Smooth muscle cell (in vitro differentiated cells): ENCODE measurements around the gene DYNC1I1. TPM values are rescaled to one million over a fixed set of nuclear protein-coding genes. Genes with fewer than 3 reads are reported as not detected.

Experiments
- DNase-seq: peaks from one replicate; lab custom pipeline; 2025; ENCODE audit not compliant: unreplicated experiment; lab: John Stamatoyannopoulos, UW
- H2AFZ ChIP-seq: fragments of 200-600 bp; sonication (generic); 2 replicates; pipeline ENCODE4 v1.6.0; 2016; ENCODE audit warnings: antibody characterized with exemption, low read depth, mild to moderate bottlenecking
- H3F3A ChIP-seq: fragments of 200-600 bp; sonication (generic); 2 replicates; pipeline ENCODE4 v1.6.0; 2017; ENCODE audit warnings: antibody characterized with exemption, low read depth
- H3K27ac ChIP-seq: fragments of 200-600 bp; sonication (generic); 2 replicates; pipeline ENCODE4 v1.5.1; 2016; ENCODE audit warnings: low read depth, mild to moderate bottlenecking
- H3K27me3 ChIP-seq: fragments of 200-600 bp; sonication (generic); 2 replicates; pipeline ENCODE4 v1.6.1; 2016; ENCODE audit warnings: low read depth, mild to moderate bottlenecking
- H3K36me3 ChIP-seq: fragments of 200-600 bp; sonication (generic); 2 replicates; pipeline ENCODE4 v1.5.1; 2016; ENCODE audit warnings: low read depth
- H3K4me1 ChIP-seq: fragments of 200-600 bp; sonication (generic); 2 replicates; pipeline ENCODE4 v1.5.1; 2016; ENCODE audit warnings: low read depth
- H3K4me2 ChIP-seq: fragments of 200-600 bp; sonication (generic); 2 replicates; pipeline ENCODE4 v1.6.0; 2016; ENCODE audit warnings: mild to moderate bottlenecking
- H3K4me3 ChIP-seq: fragments of 200-600 bp; sonication (generic); 2 replicates; pipeline ENCODE4 v1.5.1; 2016; ENCODE audit warnings: mild to moderate bottlenecking
- H3K79me2 ChIP-seq: fragments of 200-600 bp; sonication (generic); 2 replicates; pipeline ENCODE4 v1.6.0; 2016; ENCODE audit warnings: low read depth, mild to moderate bottlenecking
- H3K9ac ChIP-seq: fragments of 200-600 bp; sonication (generic); 2 replicates; pipeline ENCODE4 v1.6.0; 2016; ENCODE audit warnings: low read depth
- H3K9me3 ChIP-seq: fragments of 200-600 bp; sonication (generic); replicated peaks from 2 replicates; pipeline ENCODE4 v1.5.1; 2016; ENCODE audit warnings: low read depth
- H4K20me1 ChIP-seq: fragments of 200-600 bp; sonication (generic); 2 replicates; pipeline ENCODE4 v1.6.0; 2016; ENCODE audit warnings: low read depth
- WGBS: methylation state at CpG from one replicate; pipeline ENCODE4 v1.1.7; 2016; ENCODE audit warnings: low lambda C conversion rate; 5-methylcytosine and 5-hydroxymethylcytosine counted together
- polyA plus RNA-seq: library from polyadenylated mRNA; unstranded; fragments of >200 nt; fragmentation: Nextera tagmentation; extraction: Ambion mirVana; gene quantifications from 2 replicates; pipeline ENCODE4 v1.2.1, GENCODE V29; 2016
- total RNA-seq: library from RNA; depleted of rRNA; stranded (reverse); fragments of >200 nt; gene quantifications from 2 replicates; pipeline ENCODE4 v1.2.3, GENCODE V29; 2014
- TF ChIP-seq, protein P1 (sequence below): fragments of 200-600 bp; sonication (generic); IDR thresholded peaks from 2 replicates; pipeline ENCODE4 v1.5.1; 2017; ENCODE audit warnings: borderline replicate concordance, mild to moderate bottlenecking, antibody characterized with exemption; ENCODE audit not compliant: insufficient read depth, poor library complexity, severe bottlenecking

Gene DYNC1I1
- total and polyA plus RNA-seq, 2 experiments from 2014 or later, result 1.1 to 2.4 TPM

DNA sequence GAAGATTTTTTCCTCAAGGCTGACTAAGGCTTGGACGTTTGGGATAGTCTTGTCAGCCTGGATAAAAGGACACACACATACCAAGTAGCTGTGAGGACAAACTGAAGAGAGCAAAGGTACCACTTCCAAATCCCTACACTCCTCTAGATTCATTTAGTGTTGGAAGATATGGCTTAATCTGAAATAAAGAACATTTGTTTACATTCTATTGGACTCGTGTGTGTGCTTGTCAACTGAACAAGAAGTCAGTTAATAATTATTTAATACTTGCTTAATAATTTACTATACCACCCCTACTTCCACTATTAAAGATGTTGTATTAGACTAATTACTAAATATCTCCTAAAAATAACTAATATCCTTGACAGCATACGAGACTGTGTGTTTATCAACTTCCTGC, 23.3 kb upstream of the DYNC1I1 start:
- no peak for DNase-seq
- H3K4me1 ChIP-seq, result no peaks in the 10 kb centered on the region
- no peaks in the 10 kb centered on the region for H3K36me3 ChIP-seq
- 74% methylated on average over 3 of the region's 3 CpGs for WGBS
- H3K4me2 ChIP-seq, result no peak overlapping the region
- H4K20me1 ChIP-seq, result no peaks in the 10 kb centered on the region
- TF ChIP-seq, protein P1, sequence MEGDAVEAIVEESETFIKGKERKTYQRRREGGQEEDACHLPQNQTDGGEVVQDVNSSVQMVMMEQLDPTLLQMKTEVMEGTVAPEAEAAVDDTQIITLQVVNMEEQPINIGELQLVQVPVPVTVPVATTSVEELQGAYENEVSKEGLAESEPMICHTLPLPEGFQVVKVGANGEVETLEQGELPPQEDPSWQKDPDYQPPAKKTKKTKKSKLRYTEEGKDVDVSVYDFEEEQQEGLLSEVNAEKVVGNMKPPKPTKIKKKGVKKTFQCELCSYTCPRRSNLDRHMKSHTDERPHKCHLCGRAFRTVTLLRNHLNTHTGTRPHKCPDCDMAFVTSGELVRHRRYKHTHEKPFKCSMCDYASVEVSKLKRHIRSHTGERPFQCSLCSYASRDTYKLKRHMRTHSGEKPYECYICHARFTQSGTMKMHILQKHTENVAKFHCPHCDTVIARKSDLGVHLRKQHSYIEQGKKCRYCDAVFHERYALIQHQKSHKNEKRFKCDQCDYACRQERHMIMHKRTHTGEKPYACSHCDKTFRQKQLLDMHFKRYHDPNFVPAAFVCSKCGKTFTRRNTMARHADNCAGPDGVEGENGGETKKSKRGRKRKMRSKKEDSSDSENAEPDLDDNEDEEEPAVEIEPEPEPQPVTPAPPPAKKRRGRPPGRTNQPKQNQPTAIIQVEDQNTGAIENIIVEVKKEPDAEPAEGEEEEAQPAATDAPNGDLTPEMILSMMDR, result no peak
- no peaks in the 10 kb centered on the region for H3F3A ChIP-seq
- no peak overlapping the region for H3K27ac ChIP-seq
- no peak overlapping the region for H3K9ac ChIP-seq
- no peak overlapping the region for H3K4me3 ChIP-seq
- H3K27me3 ChIP-seq, result no peaks in the 10 kb centered on the region
- H2AFZ ChIP-seq, result no peak overlapping the region
- H3K9me3 ChIP-seq, result no peaks in the 10 kb centered on the region
- H3K79me2 ChIP-seq, result no peaks in the 10 kb centered on the region

DNA sequence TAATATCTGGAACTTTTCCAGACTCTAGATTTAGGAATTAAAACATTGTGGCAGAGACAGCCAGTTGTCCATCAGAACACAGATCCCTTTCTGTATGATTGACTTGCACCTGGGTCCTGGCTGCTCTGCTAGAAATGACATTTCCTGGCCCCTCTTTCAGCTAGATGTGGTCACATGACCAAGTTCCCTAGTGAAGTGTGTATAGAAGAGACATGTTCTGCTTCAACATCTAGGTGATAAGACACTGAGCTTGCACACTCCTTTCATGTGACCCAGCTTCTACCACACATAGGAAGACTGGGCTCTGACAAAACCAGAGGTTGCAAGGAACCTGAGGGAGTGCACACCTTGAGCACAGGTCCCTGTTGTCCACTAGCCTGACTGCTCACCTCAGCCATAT, 22.8 kb upstream of the DYNC1I1 start:
- H2AFZ ChIP-seq, result no peak overlapping the region
- no peaks in the 10 kb centered on the region for H4K20me1 ChIP-seq
- DNase-seq, result no peak
- no peaks in the 10 kb centered on the region for H3K79me2 ChIP-seq
- H3K4me3 ChIP-seq, result no peak overlapping the region
- TF ChIP-seq, protein P1, result no peak
- no peaks in the 10 kb centered on the region for H3K9me3 ChIP-seq
- H3K4me1 ChIP-seq, result no peaks in the 10 kb centered on the region
- H3K27me3 ChIP-seq, result no peaks in the 10 kb centered on the region
- no peak overlapping the region for H3K9ac ChIP-seq
- no peak overlapping the region for H3K4me2 ChIP-seq
- H3K36me3 ChIP-seq, result no peaks in the 10 kb centered on the region
- H3F3A ChIP-seq, result no peaks in the 10 kb centered on the region
- no peak overlapping the region for H3K27ac ChIP-seq

DNA sequence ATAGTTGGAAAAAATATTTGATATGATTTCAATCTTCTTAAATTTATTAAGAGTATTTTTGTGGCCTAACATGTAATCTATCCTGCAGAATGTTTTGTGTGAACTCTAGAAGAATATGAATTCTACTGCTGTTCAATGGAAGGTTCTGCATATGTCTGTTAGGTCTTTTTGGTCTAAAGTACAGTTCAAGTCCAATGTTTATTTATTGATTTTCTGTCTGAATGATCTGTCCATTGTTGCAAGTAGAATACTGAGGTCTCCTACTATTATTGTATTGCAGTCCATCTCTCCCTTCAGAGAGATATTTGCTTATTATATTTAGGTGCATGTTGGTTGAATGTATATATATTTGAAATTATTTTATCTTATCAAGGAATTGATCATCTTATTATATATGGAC, 18.9 kb upstream of the DYNC1I1 start:
- Histone ChIP-seq H3F3A (no peaks in the 10 kb centered on the region), H3K79me2 (no peaks in the 10 kb centered on the region), H4K20me1 (no peaks in the 10 kb centered on the region), H3K4me3 (no peak overlapping the region), H3K36me3 (no peaks in the 10 kb centered on the region), H3K27ac (no peak overlapping the region), H3K4me2 (no peak overlapping the region), H2AFZ (no peak overlapping the region), H3K27me3 (no peaks in the 10 kb centered on the region), H3K4me1 (no peaks in the 10 kb centered on the region), H3K9me3 (no peaks in the 10 kb centered on the region), H3K9ac (no peak overlapping the region)
- TF ChIP-seq, protein P1, result no peak
- DNase-seq, result no peak

DNA sequence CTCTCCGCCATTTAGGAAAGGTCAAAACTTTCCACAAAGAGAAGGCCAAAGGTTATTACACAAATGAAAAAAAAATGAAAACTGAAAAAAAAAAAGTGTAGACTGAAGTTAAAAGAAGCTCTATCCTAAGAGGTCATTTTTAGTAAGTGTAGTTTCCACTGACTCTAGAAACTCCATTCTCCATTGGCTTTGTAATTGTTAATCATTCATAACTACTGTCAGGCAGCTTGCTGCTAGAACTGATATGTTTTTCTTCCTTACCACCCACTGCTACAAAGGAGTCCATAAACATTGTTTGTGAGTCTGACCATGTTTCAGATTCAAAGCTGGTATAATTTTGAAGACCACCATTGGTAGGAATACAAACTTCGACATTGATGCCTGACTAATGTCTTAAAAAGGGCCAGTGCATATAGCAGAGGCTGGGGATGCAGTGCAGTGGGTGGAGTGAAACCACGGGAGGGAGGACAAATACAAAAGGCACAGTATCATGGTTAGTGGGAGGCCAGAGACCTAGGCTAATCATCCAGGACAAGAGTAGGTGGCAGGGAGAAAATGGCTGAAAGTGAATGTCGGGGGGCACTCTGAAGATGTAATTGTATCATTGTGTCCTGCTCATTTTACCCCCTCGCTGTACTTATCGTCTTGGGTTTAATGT, 16.9 kb upstream of the DYNC1I1 start:
- TF ChIP-seq, protein P1, result no peak
- H3K27me3 ChIP-seq, result no peaks in the 10 kb centered on the region
- no peak overlapping the region for H3K4me3 ChIP-seq

More for the DNA sequence above, 16.9 kb upstream of the DYNC1I1 start:
- Histone ChIP-seq H3K79me2 (no peaks in the 10 kb centered on the region), H2AFZ (no peak overlapping the region), H3F3A (no peaks in the 10 kb centered on the region), H3K36me3 (no peaks in the 10 kb centered on the region), H3K27ac (no peak overlapping the region), H3K9ac (no peak overlapping the region), H3K4me1 (no peaks in the 10 kb centered on the region), H4K20me1 (no peaks in the 10 kb centered on the region), H3K9me3 (no peaks in the 10 kb centered on the region), H3K4me2 (no peak overlapping the region)
- 92% methylated on average over 6 of the region's 6 CpGs for WGBS
- no peak for DNase-seq
